ENCODE data around the gene RABEPK. TPM values are rescaled to one million over a fixed set of nuclear protein-coding genes. Genes with fewer than 3 reads are reported as not detected.
"Not testable (repeated sequence)": the region's sequence is repeated elsewhere in the genome, so short reads cannot be mapped to it uniquely, and the experiment has no call there.

Gene RABEPK, protein sequence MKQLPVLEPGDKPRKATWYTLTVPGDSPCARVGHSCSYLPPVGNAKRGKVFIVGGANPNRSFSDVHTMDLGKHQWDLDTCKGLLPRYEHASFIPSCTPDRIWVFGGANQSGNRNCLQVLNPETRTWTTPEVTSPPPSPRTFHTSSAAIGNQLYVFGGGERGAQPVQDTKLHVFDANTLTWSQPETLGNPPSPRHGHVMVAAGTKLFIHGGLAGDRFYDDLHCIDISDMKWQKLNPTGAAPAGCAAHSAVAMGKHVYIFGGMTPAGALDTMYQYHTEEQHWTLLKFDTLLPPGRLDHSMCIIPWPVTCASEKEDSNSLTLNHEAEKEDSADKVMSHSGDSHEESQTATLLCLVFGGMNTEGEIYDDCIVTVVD
- total RNA-seq: 32.8 and 33.1 TPM in 2 replicates

DNA sequence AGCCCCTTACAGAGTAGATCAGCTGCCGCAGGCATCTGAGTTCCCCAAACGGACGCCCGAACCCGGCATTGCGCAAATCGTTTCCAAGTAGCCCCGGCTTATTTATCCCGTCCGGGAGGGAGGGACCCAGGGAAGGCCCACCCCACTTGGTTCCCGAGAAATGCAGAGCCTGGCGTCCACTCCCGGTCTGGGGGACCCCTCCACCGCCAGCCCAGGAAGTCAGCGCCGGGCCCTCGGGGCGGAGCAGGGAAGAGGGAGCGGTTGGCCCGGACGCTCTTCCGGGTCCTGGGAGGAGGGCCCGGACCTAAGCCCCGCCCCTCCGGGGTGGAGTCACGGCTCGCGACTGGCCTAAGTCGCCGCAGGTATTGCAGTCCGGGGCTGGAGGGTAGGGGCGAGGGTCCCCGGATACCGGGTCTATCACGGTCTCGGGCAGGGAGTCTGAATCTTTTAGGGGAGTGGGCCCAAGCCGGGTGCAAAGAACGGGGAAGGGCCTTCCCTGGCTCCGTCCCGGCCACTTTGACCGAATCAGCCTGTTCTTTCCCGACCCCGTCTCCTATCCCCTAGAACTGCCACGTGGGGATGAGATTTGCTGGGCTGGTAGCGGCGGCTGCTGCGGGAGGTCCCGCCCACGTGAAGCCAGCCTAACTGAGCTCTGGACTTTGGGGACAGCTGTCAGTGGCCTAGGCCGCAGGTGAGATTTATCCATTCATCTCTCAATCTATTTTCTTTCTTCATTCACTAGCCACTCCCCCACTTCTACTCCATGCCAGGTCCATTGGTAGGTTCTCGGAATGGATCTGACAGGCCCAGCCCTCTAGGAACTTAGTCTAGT, at the start of gene RABEPK:
Gene RABEPK (plus strand): TSS at position 327 of the 832 bp plus-strand sequence. CDS start 2,472 bp downstream, outside the sequence.
- intact Hi-C loops (cut with micrococcal nuclease): loop anchor here (1.0 kb wide), 7 partner anchors 11 to 429 kb away; partner anchors contain the start of genes GAPVD1, GOLGA1, HSPA5 and NR6A1
- Mint-ChIP-seq H3K4me3 (peak within 1 kb of the TSS; percentile 95), H3K36me3 (ENCODE audit: low read depth) (peaks cover 19% of the 10 kb centered on the region), H3K4me1 (ENCODE audit: low read depth) (peaks cover 21% of the 10 kb centered on the region), H3K27ac (peak within 1 kb of the TSS; percentile 89), H3K27me3 (ENCODE audit: insufficient read depth) (peaks cover 2% of the 10 kb centered on the region), H3K9me3 (no peaks in the 10 kb centered on the region)
- peak; percentile 90 for DNase-seq (ENCODE audit: low spot score)

DNA sequence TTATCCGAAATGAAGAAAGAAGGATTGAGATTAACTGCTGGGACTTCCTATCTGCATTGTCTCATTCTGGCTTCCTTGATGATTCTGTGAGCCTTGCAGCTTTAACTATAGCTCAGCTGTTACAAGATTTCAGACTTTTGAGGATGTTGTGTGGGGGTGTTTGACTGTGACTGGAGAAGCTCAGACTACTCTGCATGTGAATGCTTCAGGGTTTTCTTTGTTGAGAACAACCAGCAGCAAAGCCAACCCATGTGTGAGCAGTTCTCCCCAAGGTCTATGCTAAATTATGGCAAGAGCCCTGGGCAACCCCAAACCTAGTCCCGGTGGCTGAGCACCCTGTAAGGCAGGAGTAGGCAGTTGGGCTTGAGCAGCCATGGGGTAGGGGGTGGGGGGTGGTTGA, 48.6 kb upstream of the RABEPK start:
- Mint-ChIP-seq H3K27me3 (ENCODE audit: insufficient read depth) (no peaks in the 10 kb centered on the region), H3K27ac (no peak overlapping the region), H3K4me1 (ENCODE audit: low read depth) (peaks cover 8% of the 10 kb centered on the region), H3K4me3 (no peak overlapping the region), H3K36me3 (ENCODE audit: low read depth) (peaks cover 38% of the 10 kb centered on the region), H3K9me3 (no peaks in the 10 kb centered on the region)
- intact Hi-C loops (cut with micrococcal nuclease): no loop called here
- no peak for DNase-seq (ENCODE audit: low spot score)

DNA sequence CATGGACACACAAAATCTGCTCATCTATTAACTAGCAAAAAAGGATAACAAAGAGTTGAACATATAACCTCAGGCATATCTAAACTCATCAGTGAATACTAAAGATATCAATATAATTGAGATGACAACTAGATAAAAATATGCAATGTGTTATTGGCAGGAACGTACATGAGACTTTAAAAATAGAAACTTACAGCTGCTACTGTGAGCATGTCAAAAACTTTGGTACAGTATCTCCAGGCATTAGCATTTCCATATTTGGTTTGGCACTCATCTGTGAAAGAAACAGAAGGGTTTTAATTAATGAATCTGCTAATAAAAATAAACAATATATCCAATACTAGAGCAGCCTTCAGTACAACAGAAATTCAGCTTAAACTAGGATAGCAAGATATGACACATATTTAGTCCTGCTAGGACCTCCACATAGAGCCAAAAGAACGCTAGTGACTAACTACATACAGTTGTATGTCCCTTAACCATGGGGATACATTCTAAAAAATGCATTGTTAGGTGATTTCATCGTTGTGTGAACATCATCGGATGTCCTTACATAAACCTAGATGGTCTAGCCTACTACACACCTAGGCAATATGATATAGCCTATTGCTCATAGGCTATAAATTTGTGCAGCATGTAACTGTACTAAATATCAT, 46.5 kb upstream of the RABEPK start:
- Mint-ChIP-seq H3K27me3 (ENCODE audit: insufficient read depth) (no peaks in the 10 kb centered on the region), H3K9me3 (no peaks in the 10 kb centered on the region), H3K27ac (no peak overlapping the region), H3K4me1 (ENCODE audit: low read depth) (peaks cover 5% of the 10 kb centered on the region), H3K36me3 (ENCODE audit: low read depth) (peaks cover 42% of the 10 kb centered on the region), H3K4me3 (no peak overlapping the region)
- intact Hi-C loops (cut with micrococcal nuclease): no loop called here
- no peak for DNase-seq (ENCODE audit: low spot score)

DNA sequence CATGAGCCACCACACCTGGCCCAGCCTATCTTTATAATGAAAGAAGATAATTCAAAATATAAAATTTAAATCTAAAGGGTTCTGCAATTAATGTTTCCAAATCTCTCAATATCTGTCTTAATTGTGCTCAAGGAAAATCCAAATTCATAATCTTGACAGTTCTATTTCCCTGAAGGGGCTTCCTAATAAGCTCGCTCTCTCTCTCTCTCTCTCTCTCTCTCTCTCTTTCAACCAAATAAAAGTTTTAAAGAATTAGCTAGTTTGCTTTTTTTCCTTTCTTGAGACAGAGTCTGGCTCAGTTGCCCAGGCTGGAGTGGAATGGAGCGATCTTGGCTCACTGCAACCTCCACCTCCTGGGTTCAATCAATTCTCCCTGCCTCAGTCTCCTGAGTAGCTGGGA, 43.8 kb upstream of the RABEPK start:
- DNase-seq (ENCODE audit: low spot score): no peak
- H3K9me3 Mint-ChIP-seq: no peaks in the 10 kb centered on the region
- no peaks in the 10 kb centered on the region for H3K27me3 Mint-ChIP-seq (ENCODE audit: insufficient read depth)
- intact Hi-C loops (cut with micrococcal nuclease): no loop called here
- H3K27ac Mint-ChIP-seq: no peak overlapping the region
- peaks cover 28% of the 10 kb centered on the region for H3K36me3 Mint-ChIP-seq (ENCODE audit: low read depth)
- H3K4me1 Mint-ChIP-seq (ENCODE audit: low read depth): no peaks in the 10 kb centered on the region
- H3K4me3 Mint-ChIP-seq: no peak overlapping the region

DNA sequence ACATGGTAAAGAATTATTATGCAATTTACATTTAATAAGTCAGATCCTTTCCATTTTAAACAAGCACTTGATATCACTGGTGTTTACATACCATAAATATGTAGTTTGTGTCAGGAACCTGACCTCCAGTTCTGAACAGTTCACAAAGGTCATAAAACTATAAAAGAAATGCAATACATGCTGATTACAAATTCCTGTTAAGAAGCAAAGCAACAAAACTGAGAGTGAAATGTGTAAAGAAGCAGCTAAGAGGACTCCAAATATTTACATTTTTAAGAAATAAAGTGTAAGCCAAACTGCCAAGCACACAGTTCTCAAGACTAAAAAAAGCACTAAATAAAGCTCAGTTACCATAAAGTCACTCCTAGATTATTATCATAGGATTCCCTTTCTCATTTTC, 39.6 kb upstream of the RABEPK start:
- no peak for DNase-seq (ENCODE audit: low spot score)
- H3K27ac Mint-ChIP-seq: no peak overlapping the region

DNA sequence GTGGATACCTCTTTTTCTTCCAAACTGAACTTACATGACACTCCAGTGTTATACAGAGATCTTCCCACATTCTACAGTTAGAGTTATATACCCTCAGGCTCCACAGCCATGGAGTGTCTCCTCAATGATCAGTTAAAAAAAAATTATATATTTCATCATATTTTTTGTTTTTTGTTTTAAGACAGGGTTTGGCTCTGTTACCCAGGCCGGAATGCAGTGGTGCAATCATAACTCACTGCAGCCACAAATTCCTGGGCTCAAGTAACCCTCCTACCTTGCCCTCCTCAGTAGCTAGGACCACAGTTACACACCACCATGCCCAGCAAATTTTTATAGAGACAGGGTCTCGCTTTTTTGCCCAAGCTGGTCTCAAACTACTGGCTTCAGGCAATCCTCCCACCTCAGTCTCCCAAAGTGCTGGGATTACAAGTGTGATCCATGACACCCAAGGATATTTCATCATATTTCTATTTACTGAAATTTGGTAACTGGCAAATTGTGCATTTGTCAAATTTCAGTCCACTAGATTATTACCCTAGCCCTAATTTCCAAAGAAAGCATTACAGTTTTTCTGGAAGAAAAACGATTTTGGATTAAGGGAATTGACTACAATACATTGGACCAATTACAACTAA, 38.9 kb upstream of the RABEPK start:
- H3K27me3 Mint-ChIP-seq (ENCODE audit: insufficient read depth): no peaks in the 10 kb centered on the region
- H3K27ac Mint-ChIP-seq: peak overlapping the region; percentile 58

More for the DNA sequence above, 39.6 kb upstream of the RABEPK start:
- intact Hi-C loops (cut with micrococcal nuclease): no loop called here
- H3K4me1 Mint-ChIP-seq (ENCODE audit: low read depth): no peaks in the 10 kb centered on the region
- no peaks in the 10 kb centered on the region for H3K9me3 Mint-ChIP-seq
- peaks cover 14% of the 10 kb centered on the region for H3K36me3 Mint-ChIP-seq (ENCODE audit: low read depth)
- no peaks in the 10 kb centered on the region for H3K27me3 Mint-ChIP-seq (ENCODE audit: insufficient read depth)
- H3K4me3 Mint-ChIP-seq: no peak overlapping the region

DNA sequence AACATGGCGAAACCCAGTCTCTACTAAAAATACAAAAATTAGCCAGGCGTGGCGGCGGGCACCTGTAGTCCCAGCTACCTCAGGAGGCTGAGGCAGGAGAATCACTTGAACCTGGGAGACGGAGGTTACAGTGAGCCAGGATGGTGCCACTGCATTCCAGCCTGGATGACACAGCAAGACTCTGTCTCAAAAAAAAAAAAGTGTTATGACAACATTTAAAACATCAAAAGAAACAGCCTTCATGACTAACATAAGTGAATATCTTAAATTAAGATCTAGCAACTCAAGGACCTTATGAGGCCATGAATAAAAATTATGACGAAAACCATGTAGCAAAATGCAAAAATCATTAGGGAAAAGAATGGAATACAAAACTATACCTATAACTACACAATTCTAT, 37.5 kb upstream of the RABEPK start:
- H3K9me3 Mint-ChIP-seq; H3K4me1 Mint-ChIP-seq (ENCODE audit: low read depth); intact Hi-C loops (cut with micrococcal nuclease); H3K27ac Mint-ChIP-seq; DNase-seq (ENCODE audit: low spot score); H3K4me3 Mint-ChIP-seq; H3K27me3 Mint-ChIP-seq (ENCODE audit: insufficient read depth): not testable (repeated sequence)
- peaks cover 13% of the 10 kb centered on the region for H3K36me3 Mint-ChIP-seq (ENCODE audit: low read depth)

More for the DNA sequence above, 38.9 kb upstream of the RABEPK start:
- Mint-ChIP-seq H3K4me1 (ENCODE audit: low read depth) (no peaks in the 10 kb centered on the region), H3K4me3 (no peak overlapping the region), H3K36me3 (ENCODE audit: low read depth) (peaks cover 14% of the 10 kb centered on the region), H3K9me3 (no peaks in the 10 kb centered on the region)
- intact Hi-C loops (cut with micrococcal nuclease): no loop called here
- no peak for DNase-seq (ENCODE audit: low spot score)

DNA sequence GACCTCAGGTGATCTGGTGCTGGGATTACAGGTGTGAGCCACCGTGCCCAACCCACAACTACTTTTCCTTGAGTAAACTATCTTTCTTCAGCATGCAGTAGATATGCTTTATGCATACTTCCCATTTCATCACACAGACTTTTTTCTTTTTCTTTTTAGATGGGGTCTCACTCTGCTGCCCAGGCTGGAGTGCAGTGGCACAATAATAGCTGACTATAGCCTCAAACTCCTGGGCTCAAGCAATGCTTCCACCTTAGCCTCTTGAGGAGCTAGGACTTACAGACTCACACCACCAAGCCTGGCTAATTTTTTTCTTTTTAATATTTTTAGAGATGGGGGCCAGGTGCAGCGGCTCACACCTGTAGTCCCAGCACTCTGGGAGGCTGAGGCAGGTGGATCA, 33.6 kb upstream of the RABEPK start:
- no peak for DNase-seq (ENCODE audit: low spot score)
- no peak overlapping the region for H3K27ac Mint-ChIP-seq
- no peaks in the 10 kb centered on the region for H3K27me3 Mint-ChIP-seq (ENCODE audit: insufficient read depth)
- peaks cover 18% of the 10 kb centered on the region for H3K36me3 Mint-ChIP-seq (ENCODE audit: low read depth)
- H3K4me3 Mint-ChIP-seq: no peak overlapping the region
- H3K9me3 Mint-ChIP-seq: no peaks in the 10 kb centered on the region
- intact Hi-C loops (cut with micrococcal nuclease): no loop called here
- H3K4me1 Mint-ChIP-seq (ENCODE audit: low read depth): no peaks in the 10 kb centered on the region

DNA sequence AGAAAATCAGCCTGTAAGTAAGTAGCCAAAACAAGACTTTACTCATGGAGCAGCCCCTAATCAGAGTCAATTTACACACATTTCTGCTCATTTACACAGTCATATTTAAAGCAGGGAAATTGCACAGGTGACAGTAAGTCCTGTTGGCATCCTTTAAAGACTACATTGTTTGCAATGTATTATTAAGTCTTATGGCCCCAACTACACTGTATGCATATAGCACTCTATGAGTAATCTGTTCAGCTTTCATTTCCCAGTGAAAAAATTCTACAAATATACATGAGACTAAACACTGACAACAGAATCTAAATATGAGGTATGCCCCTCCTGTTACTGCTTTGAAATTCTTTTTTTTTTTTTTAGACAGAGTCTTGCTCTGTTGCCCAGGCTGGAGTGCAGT, 30.4 kb upstream of the RABEPK start:
- peaks cover 21% of the 10 kb centered on the region for H3K36me3 Mint-ChIP-seq (ENCODE audit: low read depth)

DNA sequence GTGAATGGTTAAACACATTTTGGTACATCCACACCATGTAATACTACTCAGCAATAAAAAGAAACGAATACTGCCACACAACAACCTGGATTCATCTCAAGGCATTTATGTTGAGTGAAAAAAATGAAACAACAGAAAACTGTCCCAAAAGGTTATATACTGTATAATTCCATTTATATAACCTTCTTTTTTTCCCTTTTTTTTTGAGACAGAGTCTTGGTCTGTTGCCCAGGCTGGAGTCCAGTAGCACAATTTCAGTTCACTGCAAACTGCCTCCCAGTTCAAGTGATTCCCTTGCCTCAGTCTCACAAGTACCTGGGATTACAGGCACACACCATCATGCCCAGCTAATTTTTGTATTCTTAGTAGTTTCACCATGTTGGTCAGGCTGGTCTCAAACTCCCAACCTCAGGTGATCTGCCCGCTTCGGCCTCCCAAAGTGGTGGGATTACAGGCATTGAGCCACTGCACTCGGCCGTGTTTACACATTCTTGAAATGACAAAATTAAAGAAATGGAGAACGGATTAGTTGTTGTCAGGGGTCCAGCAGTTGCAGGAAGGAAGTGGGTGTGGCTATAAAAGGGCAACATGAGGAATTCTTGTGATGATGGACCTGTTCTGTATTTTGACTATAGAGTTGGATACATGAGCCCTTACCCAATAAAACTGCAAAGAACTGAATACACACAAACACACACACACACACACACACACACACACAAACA, 28.1 kb upstream of the RABEPK start:
- no peak overlapping the region for H3K27ac Mint-ChIP-seq
- H3K4me1 Mint-ChIP-seq (ENCODE audit: low read depth): peaks cover 8% of the 10 kb centered on the region
- no peak overlapping the region for H3K4me3 Mint-ChIP-seq
- H3K36me3 Mint-ChIP-seq (ENCODE audit: low read depth): peaks cover 18% of the 10 kb centered on the region
- DNase-seq (ENCODE audit: low spot score): no peak
- intact Hi-C loops (cut with micrococcal nuclease): no loop called here
- no peaks in the 10 kb centered on the region for H3K27me3 Mint-ChIP-seq (ENCODE audit: insufficient read depth)
- no peaks in the 10 kb centered on the region for H3K9me3 Mint-ChIP-seq

More for the DNA sequence above, 30.4 kb upstream of the RABEPK start:
- intact Hi-C loops (cut with micrococcal nuclease): no loop called here
- no peak overlapping the region for H3K4me3 Mint-ChIP-seq
- no peaks in the 10 kb centered on the region for H3K27me3 Mint-ChIP-seq (ENCODE audit: insufficient read depth)
- peaks cover 8% of the 10 kb centered on the region for H3K4me1 Mint-ChIP-seq (ENCODE audit: low read depth)
- no peak for DNase-seq (ENCODE audit: low spot score)
- H3K27ac Mint-ChIP-seq: no peak overlapping the region
- H3K9me3 Mint-ChIP-seq: no peaks in the 10 kb centered on the region

DNA sequence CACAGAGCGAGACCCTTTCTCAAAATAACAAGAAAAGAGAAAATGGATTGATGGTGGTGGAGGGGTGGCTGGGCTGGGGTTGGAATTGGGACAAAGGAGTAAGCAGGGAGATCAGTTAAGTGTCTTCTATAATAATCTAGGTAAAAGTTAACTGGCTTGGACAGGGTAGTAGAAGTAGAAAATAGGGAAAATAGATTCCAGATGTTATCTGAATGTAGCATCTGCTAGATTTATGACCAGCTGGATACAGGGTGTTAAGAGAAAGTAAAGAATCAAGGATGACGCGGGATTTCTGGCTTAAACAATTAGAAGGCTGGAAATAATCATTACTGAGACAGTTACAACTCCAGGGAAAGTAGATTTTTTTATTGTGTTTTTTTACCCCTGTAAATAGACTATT, 23.7 kb upstream of the RABEPK start:
- peaks cover 35% of the 10 kb centered on the region for H3K4me1 Mint-ChIP-seq (ENCODE audit: low read depth)

DNA sequence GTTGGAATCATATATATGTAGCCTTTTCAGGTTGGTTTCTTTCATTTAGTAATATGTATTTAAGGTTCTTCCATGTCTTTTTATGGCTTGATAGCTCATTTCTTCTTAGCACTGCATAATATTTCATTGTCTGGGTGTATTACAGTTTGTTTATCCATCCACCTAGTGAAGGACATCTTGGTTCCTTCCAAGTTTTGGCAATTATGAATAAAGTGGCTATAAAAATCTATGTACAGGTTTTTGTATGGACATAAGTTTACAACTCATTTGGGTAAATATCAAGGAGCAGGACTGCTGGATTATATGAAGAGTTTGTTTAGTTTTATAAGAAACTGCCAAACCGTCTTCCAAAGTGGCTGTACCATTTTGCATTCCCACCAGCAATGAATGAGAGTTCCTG, 22.5 kb upstream of the RABEPK start:
- Mint-ChIP-seq H3K9me3 (no peaks in the 10 kb centered on the region), H3K4me3 (no peak overlapping the region), H3K27me3 (ENCODE audit: insufficient read depth) (no peaks in the 10 kb centered on the region), H3K27ac (no peak overlapping the region), H3K36me3 (ENCODE audit: low read depth) (peaks cover 3% of the 10 kb centered on the region), H3K4me1 (ENCODE audit: low read depth) (peaks cover 33% of the 10 kb centered on the region)
- no peak for DNase-seq (ENCODE audit: low spot score)
- intact Hi-C loops (cut with micrococcal nuclease): no loop called here

More for the DNA sequence above, 23.7 kb upstream of the RABEPK start:
- Mint-ChIP-seq H3K27ac (no peak overlapping the region), H3K4me3 (no peak overlapping the region), H3K36me3 (ENCODE audit: low read depth) (peaks cover 6% of the 10 kb centered on the region), H3K9me3 (no peaks in the 10 kb centered on the region), H3K27me3 (ENCODE audit: insufficient read depth) (no peaks in the 10 kb centered on the region)
- no peak for DNase-seq (ENCODE audit: low spot score)
- intact Hi-C loops (cut with micrococcal nuclease): no loop called here

Measured in activated T-helper 1 cell treated with anti-CD3 and anti-CD28 coated beads, Interleukin-12 subunit alpha, Interleukin-12 subunit beta, Interleukin-2, Interleukin-4 antibody, amounts not matched to agents 30 ng/mL and 10 ng/mL and 1 ng/mL, durations not matched to agents 14 hours and 24 hours and 36 hours (primary cell).